Kidney (tissue), 14 donors: ENCODE measurements around the gene NOVA1. TPM values are rescaled to one million over a fixed set of nuclear protein-coding genes. Genes with fewer than 3 reads are reported as not detected.

ENCODE experiments used
- DNase-seq, 5 donors: peaks; one replicate each; pipeline ENCODE4 v3.0.0-alpha.2; 2013 to 2020
- FAIRE-seq: peaks from 2 replicates; lab custom pipeline; 2012; peaks lifted over from hg19 to GRCh38; lab: Jason Lieb, UNC
- H3K27ac ChIP-seq, 2 donors: one replicate each; pipeline ENCODE4 v1.7.0; 2013; ENCODE audit warnings: low read depth in 2 of 2, low read length in 2 of 2, inconsistent platforms in 1 of 2
- H3K27me3 ChIP-seq: one replicate; pipeline ENCODE4 v1.7.1; 2013; ENCODE audit warnings: low read length, inconsistent platforms; ENCODE audit not compliant: control insufficient read depth, insufficient read depth
- H3K36me3 ChIP-seq, 3 donors: one replicate each; pipeline versions ENCODE4 v1.7.0 to v1.7.1; 2013; ENCODE audit warnings: low read length in 3 of 3, control low read depth in 1 of 3, inconsistent platforms in 1 of 3; ENCODE audit not compliant: insufficient read depth in 3 of 3, control insufficient read depth in 2 of 3
- H3K4me1 ChIP-seq, 3 donors: one replicate each; pipeline versions ENCODE4 v1.7.0 to v1.7.1; 2013; ENCODE audit warnings: low read length in 3 of 3, inconsistent platforms in 1 of 3, low read depth in 1 of 3; ENCODE audit not compliant: control insufficient read depth in 2 of 3, insufficient read depth in 2 of 3
- H3K4me3 ChIP-seq, 3 donors: one replicate each; pipeline versions ENCODE4 v1.7.0 to v1.8.1; 2013; ENCODE audit warnings: low read length in 3 of 3, control low read depth in 1 of 3, inconsistent platforms in 1 of 3
- H3K9ac ChIP-seq, 3 donors: one replicate each; pipeline versions ENCODE4 v1.7.0 to v1.7.1; 2013; ENCODE audit warnings: low read length in 3 of 3, control low read depth in 1 of 3, inconsistent platforms in 1 of 3
- H3K9me3 ChIP-seq, 3 donors: one replicate each; pipeline versions ENCODE4 v1.7.0 to v1.7.1; 2013; ENCODE audit warnings: low read length in 3 of 3, control low read depth in 1 of 3, inconsistent platforms in 1 of 3; ENCODE audit not compliant: control insufficient read depth in 2 of 3, insufficient read depth in 1 of 3
- intact Hi-C: fragments of 100-400 bp; cut with DNase I; formaldehyde crosslinking; loops from one replicate; pipeline ENCODE4 v1.11.1; 2022
- polyA plus RNA-seq: library from polyadenylated mRNA; stranded (reverse); fragments of 350-450 nt; fragmentation: Illumina TruSeq; extraction: RNeasy Lipid Tissue Mini Kit (QIAGEN cat#74804); gene quantifications from one replicate; pipeline ENCODE4 v1.2.3, GENCODE V29; 2014; ENCODE audit warnings: low read depth, low replicate concordance; ENCODE audit not compliant: insufficient read depth
- total RNA-seq: library from RNA; stranded (reverse); fragmentation: NEBNext Ultra II Directional; extraction: Animal tissue kit (Norgen Biotek cat#: 25700); gene quantifications from one replicate; pipeline ENCODE4 v1.2.1, GENCODE V29; 2021
- TF ChIP-seq, protein P1 (sequence below): IDR thresholded peaks from 3 replicates; pipeline ENCODE4 v1.5.1; 2012; ENCODE audit warnings: mild to moderate bottlenecking, moderate library complexity, borderline replicate concordance; ENCODE audit not compliant: insufficient read depth; ENCODE audit errors: extremely low read depth
- donor health status: control.
- donor health status: control.
- donor health status: control.
- donor health status: control.
- donor health status: control.
- donor health status: DM: yes; HTN: yes; CAD: no.
- donor health status: Normal renal cell carcinoma (clear cell type).

NOVA1 gene
- total and polyA plus RNA-seq, 2 donors from 2014 or later, result 10.2 to 15.0 TPM

DNA sequence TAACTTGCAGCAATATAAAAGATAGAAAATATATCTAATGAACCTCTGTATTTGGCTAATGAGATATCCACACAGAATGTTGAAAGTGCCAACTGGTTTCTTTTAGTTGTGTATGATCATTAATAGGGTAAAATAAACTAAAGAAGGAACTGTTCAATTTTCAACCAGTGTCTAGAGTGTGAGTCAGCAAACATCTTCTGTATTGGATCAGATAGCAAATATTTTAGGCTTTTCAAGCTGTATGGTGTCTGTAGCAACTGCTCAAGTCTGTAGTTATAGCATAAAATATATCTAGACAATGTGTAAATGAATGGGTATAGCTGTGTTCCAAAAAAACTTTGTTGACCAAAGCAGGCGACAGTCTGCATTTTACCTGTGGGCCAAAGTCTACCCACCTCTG is 23.5 kb upstream of the NOVA1 start:
- Histone ChIP-seq H3K27ac (no peak overlapping the region), H3K9me3 (no peaks in the 10 kb centered on the region), H3K36me3 (no peaks in the 10 kb centered on the region), H3K27me3 (no peaks in the 10 kb centered on the region), H3K4me1 (no peaks in the 10 kb centered on the region), H3K4me3 (no peak overlapping the region), H3K9ac (no peak overlapping the region)
- TF ChIP-seq, protein P1, sequence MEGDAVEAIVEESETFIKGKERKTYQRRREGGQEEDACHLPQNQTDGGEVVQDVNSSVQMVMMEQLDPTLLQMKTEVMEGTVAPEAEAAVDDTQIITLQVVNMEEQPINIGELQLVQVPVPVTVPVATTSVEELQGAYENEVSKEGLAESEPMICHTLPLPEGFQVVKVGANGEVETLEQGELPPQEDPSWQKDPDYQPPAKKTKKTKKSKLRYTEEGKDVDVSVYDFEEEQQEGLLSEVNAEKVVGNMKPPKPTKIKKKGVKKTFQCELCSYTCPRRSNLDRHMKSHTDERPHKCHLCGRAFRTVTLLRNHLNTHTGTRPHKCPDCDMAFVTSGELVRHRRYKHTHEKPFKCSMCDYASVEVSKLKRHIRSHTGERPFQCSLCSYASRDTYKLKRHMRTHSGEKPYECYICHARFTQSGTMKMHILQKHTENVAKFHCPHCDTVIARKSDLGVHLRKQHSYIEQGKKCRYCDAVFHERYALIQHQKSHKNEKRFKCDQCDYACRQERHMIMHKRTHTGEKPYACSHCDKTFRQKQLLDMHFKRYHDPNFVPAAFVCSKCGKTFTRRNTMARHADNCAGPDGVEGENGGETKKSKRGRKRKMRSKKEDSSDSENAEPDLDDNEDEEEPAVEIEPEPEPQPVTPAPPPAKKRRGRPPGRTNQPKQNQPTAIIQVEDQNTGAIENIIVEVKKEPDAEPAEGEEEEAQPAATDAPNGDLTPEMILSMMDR, result no peak
- intact Hi-C loops, result no loop called here
- DNase-seq (no peak), FAIRE-seq (no peak)

DNA sequence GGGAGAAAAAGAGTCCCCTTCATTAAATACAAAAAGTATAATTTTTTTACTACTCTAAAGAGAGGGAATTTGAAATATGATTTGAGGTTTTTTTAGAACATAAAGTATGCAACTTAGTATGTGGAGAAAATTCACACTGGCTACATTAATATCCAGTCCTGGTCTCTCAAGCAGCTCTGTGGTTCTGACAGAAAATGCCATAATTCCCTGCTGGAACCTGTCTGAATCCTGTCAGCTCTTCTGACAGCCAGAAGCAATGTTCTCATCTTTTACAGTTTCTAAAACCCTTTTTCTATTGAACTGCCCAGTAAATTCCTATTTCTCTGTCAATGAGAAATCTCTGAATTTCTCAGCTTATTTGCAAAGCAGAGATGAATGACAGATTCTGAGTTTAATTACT is 13.4 kb upstream of the NOVA1 start:
- no peaks in the 10 kb centered on the region for H3K27me3 ChIP-seq
- no peaks in the 10 kb centered on the region for H3K36me3 ChIP-seq
- DNase-seq, result no peak
- no peak overlapping the region for H3K27ac ChIP-seq
- FAIRE-seq, result no peak
- no peak overlapping the region for H3K4me3 ChIP-seq
- intact Hi-C loops, result no loop called here
- no peak overlapping the region for H3K9ac ChIP-seq
- TF ChIP-seq, protein P1, result no peak
- H3K9me3 ChIP-seq, result peaks cover 0 to 9% (median 5%) of the 10 kb centered on the region in 3 donors
- no peaks in the 10 kb centered on the region for H3K4me1 ChIP-seq

DNA sequence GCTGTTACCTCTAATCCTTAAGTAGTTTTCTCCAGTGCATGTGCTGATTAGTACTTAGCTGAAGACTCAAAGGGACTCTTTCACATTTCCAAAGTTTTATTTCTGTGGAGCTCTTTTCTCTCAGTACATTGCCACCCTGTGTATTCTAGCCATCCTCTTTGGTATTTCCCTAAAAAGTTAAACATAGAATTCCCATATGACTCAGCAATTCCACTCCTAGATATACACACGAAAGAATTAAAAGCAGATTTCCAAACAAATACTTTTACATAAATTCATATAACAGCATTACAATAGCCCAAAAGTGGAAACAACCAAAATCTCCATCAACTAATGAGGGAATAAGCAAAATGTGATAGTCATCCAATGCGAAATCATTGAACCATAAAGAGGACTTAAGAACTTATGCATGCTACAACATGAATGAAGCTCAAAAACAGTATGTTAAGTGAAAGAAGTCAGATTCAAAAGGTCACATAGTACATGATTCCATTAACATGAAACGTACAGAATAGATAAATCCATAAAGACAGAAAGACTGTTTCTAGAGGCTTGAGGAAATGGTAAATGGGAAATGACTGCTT is 9.0 kb upstream of the NOVA1 start:
- H3K4me3 ChIP-seq, result no peak overlapping the region
- TF ChIP-seq, protein P1, result no peak
- FAIRE-seq (no peak), DNase-seq (no peak)
- intact Hi-C loops, result no loop called here
- H3K9me3 ChIP-seq, result no peaks in the 10 kb centered on the region
- H3K9ac ChIP-seq, result no peak overlapping the region
- no peaks in the 10 kb centered on the region for H3K27me3 ChIP-seq
- no peaks in the 10 kb centered on the region for H3K36me3 ChIP-seq
- H3K27ac ChIP-seq, result no peak overlapping the region
- no peaks in the 10 kb centered on the region for H3K4me1 ChIP-seq

DNA sequence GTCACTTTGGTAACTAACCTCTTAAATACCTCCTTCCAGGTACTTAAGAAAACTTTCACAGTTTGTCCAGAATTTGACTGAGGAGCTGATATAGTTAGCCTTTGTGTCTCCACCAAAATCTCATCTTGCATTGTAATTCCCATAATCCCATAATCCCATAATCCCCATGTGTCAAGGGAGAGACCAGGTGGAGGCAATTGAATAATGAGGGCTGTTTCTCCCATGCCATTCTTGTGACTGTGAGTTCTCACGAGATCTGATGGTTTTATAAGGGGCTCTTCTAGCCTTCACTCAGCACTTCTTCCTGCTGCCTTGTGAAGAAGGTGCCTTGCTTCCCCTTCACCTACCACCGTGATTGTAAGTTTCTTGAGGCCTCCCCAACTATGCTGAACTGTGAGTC is 7.8 kb upstream of the NOVA1 start:
- TF ChIP-seq, protein P1, result no peak
- intact Hi-C loops, result no loop called here
- Histone ChIP-seq H3K27ac (no peak overlapping the region), H3K9me3 (no peaks in the 10 kb centered on the region), H3K27me3 (no peaks in the 10 kb centered on the region), H3K9ac (no peak overlapping the region), H3K4me1 (no peaks in the 10 kb centered on the region), H3K36me3 (no peaks in the 10 kb centered on the region), H3K4me3 (no peak overlapping the region)
- no peak for FAIRE-seq
- DNase-seq, result no peak
